Sigmoid colon (tissue), 7 donors: ENCODE data around the gene MAGEB3. TPM values are rescaled to one million over a fixed set of nuclear protein-coding genes. Genes with fewer than 3 reads are reported as not detected.

Experiments
- DNase-seq: peaks from one replicate; pipeline ENCODE4 v3.0.0-alpha.2; 2019
- H3K27ac ChIP-seq, 4 donors: fragments of 200-600 bp; sonication (generic); one replicate each; pipeline ENCODE4 v1.5.1; 2016 to 2019; ENCODE audit warnings: mild to moderate bottlenecking in 1 of 4
- H3K27me3 ChIP-seq, 3 donors: fragments of 200-600 bp; sonication (generic); one replicate each; pipeline ENCODE4 v1.5.1; 2019; ENCODE audit warnings: mild to moderate bottlenecking in 1 of 3
- H3K36me3 ChIP-seq, 4 donors: fragments of 200-600 bp; sonication (generic); one replicate each; pipeline ENCODE4 v1.5.1; 2016 to 2019
- H3K4me1 ChIP-seq, 4 donors: fragments of 200-600 bp; sonication (generic); one replicate each; pipeline ENCODE4 v1.5.1; 2017 to 2019
- H3K4me3 ChIP-seq, 4 donors: fragments of 200-600 bp; sonication (generic); one replicate each; pipeline ENCODE4 v1.5.1; 2017 to 2019; ENCODE audit warnings: mild to moderate bottlenecking in 2 of 4, moderate library complexity in 1 of 4
- H3K9me3 ChIP-seq, 4 donors: fragments of 200-600 bp in 3 of 4; sonication (generic) in 3 of 4; one replicate each; pipeline versions ENCODE4 v1.5.1 to v1.6.1; 2013 to 2019
- CTCF ChIP-seq, 4 experiments: fragments of 450-650 bp in 3 of 4; fragments of 200-600 bp in 1 of 4; IDR thresholded peaks; one replicate each; pipeline ENCODE4 v1.5.1; 2016 to 2019; ENCODE audit warnings: antibody characterized with exemption in 4 of 4, mild to moderate bottlenecking in 3 of 4, moderate library complexity in 2 of 4
- EP300 ChIP-seq, 4 donors: sonication (generic); formaldehyde crosslinking; IDR thresholded peaks; one replicate each; pipeline ENCODE4 v1.6.1; 2017; ENCODE audit warnings: antibody characterized with exemption in 4 of 4
- POLR2A ChIP-seq, 2 donors: fragments of 450-650 bp; IDR thresholded peaks; one replicate each; pipeline ENCODE4 v1.6.1; 2016; ENCODE audit warnings: antibody characterized with exemption in 2 of 2, mild to moderate bottlenecking in 2 of 2, moderate library complexity in 2 of 2
- POLR2AphosphoS5 ChIP-seq, 4 donors: sonication (generic); formaldehyde crosslinking; IDR thresholded peaks; one replicate each; pipeline ENCODE4 v1.6.1; 2017; ENCODE audit warnings: antibody characterized with exemption in 4 of 4
- WGBS, 2 donors: extraction: QIAGEN DNeasy Blood & Tissue Kit; methylation state at CpG; one replicate each; pipeline ENCODE4 v1.1.7; 2013; 5-methylcytosine and 5-hydroxymethylcytosine counted together
- intact Hi-C: fragments of 100-400 bp; cut with DNase I; formaldehyde crosslinking; loops from one replicate; pipeline ENCODE4 v1.15.1; 2023
- polyA plus RNA-seq, 3 donors: library from polyadenylated mRNA; stranded (reverse); fragments of 200-250 nt; gene quantifications; one replicate each; pipeline ENCODE4 v1.2.3, GENCODE V29; 2013
- total RNA-seq, 4 donors: library from RNA; depleted of rRNA; stranded (reverse); fragments of >200 nt; gene quantifications; one replicate each; pipeline ENCODE4 v1.1.0, GENCODE V29; 2016
- donor health status: healthy with polysubstance abuse.
- donor health status: Bipolar disorder and iron deficiency.
- donor health status: healthy.

MAGEB3 gene
- total and polyA plus RNA-seq, 7 donors, result not detected

DNA sequence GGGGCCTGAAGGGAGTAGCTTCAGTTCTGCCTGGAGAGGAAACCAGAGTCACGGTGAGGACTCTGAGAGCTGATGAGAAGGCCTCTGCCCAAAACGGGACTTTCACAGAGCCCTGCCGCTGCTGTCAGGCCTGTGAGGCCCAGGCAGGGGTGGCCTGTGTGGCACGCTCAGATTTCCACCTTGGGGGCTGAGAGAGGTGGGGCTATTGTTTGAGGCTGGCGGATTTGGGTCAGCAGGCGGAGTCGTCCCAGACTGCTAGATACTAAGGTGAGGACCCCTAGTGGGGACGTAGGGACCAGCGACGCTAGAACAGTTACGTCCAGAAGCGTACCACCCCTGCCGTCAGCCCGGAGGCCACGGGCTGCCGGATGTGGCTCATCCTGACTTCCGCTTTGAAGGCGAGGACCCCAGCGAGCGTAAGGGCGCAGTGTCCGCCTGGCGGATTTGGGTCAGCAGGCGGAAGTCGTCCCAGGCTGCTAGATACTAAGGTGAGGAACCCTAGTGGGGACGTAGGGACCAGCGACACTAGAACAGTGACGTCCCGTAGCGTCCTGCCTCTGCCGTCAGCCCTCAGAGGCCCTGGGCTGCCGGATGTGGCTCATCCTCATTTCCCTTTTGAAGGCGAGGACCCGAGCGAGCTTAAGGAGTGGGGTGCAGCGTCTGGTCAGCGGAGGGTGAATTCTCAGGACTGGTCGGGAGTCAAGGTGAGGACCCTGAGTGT lies 16.5 kb downstream of the MAGEB3 start, which contains the start of gene MAGEB1:
Gene MAGEB1, plus strand, starts transcription at position 378 of the 721 bp plus-strand sequence. CDS start 3,348 bp downstream, outside the sequence.
- Histone ChIP-seq H3K4me3 (no peak within 1 kb of the TSS), H3K9me3 (no peaks in the 10 kb centered on the region), H3K36me3 (no peaks in the 10 kb centered on the region), H3K27me3 (no peaks in the 10 kb centered on the region), H3K4me1 (no peaks in the 10 kb centered on the region), H3K27ac (no peak within 1 kb of the TSS)
- intact Hi-C loops, result no loop called here
- TF ChIP-seq CTCF (IDR thresholded peaks at IDR 0.05) (no peak), EP300 (IDR thresholded peaks at IDR 0.05) (no peak), POLR2A (IDR thresholded peaks at IDR 0.05) (no peak), POLR2AphosphoS5 (IDR thresholded peaks at IDR 0.05) (no peak)
- no peak for DNase-seq
- WGBS, 2 donors, result 91 to 92% methylated on average over 38 of the region's 38 CpGs

DNA sequence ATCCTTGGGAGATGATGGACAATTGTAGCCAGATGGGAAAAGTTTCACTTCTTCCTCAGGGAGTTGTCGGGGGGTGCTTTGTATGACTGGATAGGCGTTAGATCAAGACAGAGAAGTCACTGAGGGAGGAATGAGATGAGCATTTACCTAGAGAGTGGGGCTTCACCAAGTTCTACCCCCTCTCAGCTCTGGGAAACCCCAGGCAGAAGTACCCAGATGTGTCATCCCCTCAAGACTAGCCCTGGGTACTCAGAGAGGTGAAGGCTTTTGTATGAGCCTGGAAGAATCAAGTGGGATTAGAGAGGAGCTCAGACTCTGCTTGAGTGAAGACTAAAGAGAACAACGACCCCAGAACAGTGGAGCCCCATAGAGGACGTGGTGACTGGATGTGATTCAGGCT lies 18.4 kb downstream of the MAGEB3 start:
- no peaks in the 10 kb centered on the region for H3K36me3 ChIP-seq
- no peaks in the 10 kb centered on the region for H3K27me3 ChIP-seq
- H3K4me1 ChIP-seq, result no peaks in the 10 kb centered on the region
- no peak for DNase-seq
- H3K4me3 ChIP-seq, result no peak overlapping the region
- TF ChIP-seq POLR2AphosphoS5 (IDR thresholded peaks at IDR 0.05) (no peak), CTCF (IDR thresholded peaks at IDR 0.05) (no peak), POLR2A (IDR thresholded peaks at IDR 0.05) (no peak), EP300 (IDR thresholded peaks at IDR 0.05) (no peak)
- no peak overlapping the region for H3K27ac ChIP-seq
- no peaks in the 10 kb centered on the region for H3K9me3 ChIP-seq
- WGBS, 2 donors, result 74 to 87% methylated on average over 4 of the region's 4 CpGs
- intact Hi-C loops, result no loop called here

- Histone ChIP-seq H3K4me1 (no peaks in the 10 kb centered on the region), H3K27me3 (no peaks in the 10 kb centered on the region), H3K4me3 (no peak overlapping the region), H3K27ac (no peak overlapping the region), H3K36me3 (no peaks in the 10 kb centered on the region), H3K9me3 (no peaks in the 10 kb centered on the region)
- intact Hi-C loops, result no loop called here
- WGBS, 2 donors, result 96 to 100% methylated on average over 1 of the region's 1 CpG
- TF ChIP-seq EP300 (IDR thresholded peaks at IDR 0.05) (no peak), CTCF (IDR thresholded peaks at IDR 0.05) (no peak), POLR2AphosphoS5 (IDR thresholded peaks at IDR 0.05) (no peak), POLR2A (IDR thresholded peaks at IDR 0.05) (no peak)
- DNase-seq, result no peak
These were observed 22.8 kb downstream of the MAGEB3 start for GRCh38 chrX:30253257-30253656.

- intact Hi-C loops, result no loop called here
- no peak for DNase-seq
- WGBS, 2 donors, result 50 to 82% methylated on average over 2 of the region's 2 CpGs
These were observed 29.5 kb downstream of the MAGEB3 start for GRCh38 chrX:30259927-30260326.

More at GRCh38 chrX:30259927-30260326, 29.5 kb downstream of the MAGEB3 start:
- Histone ChIP-seq H3K27ac (no peak overlapping the region), H3K4me1 (no peaks in the 10 kb centered on the region), H3K4me3 (no peak overlapping the region), H3K36me3 (no peaks in the 10 kb centered on the region), H3K9me3 (no peaks in the 10 kb centered on the region), H3K27me3 (no peaks in the 10 kb centered on the region)
- TF ChIP-seq POLR2A (IDR thresholded peaks at IDR 0.05), result no peak
- no peak for TF ChIP-seq CTCF (IDR thresholded peaks at IDR 0.05)
